K562 (cell line): ENCODE measurements around the gene BCR. TPM values are rescaled to one million over a fixed set of nuclear protein-coding genes. Genes with fewer than 3 reads are reported as not detected.
A peak's percentile ranks its signal among the peaks of the same experiment; 100 is the strongest.

Experiments used
- ARID2 ChIP-seq: fragments of 450-650 bp; IDR thresholded peaks from 2 replicates; pipeline ENCODE4 v1.6.1; 2017; ENCODE audit warnings: antibody characterized with exemption, mild to moderate bottlenecking
- BACH1 ChIP-seq: fragments of 200-800 bp; sonication (Bioruptor generic); IDR thresholded peaks from 2 replicates; pipeline ENCODE4 v1.6.1; 2016; ENCODE audit warnings: missing genetic modification characterization, missing compliant biosample characterization
- BRD9 ChIP-seq: fragments of 450-650 bp; IDR thresholded peaks from 2 replicates; pipeline ENCODE4 v1.6.1; 2018; ENCODE audit warnings: low read depth; ENCODE audit not compliant: partially characterized antibody
- EGR1 ChIP-seq: fragments of 450-650 bp; conservative IDR thresholded peaks from 2 replicates; pipeline ENCODE4 v1.6.1; 2017; ENCODE audit warnings: mild to moderate bottlenecking
- GTF2F1 ChIP-seq: IDR thresholded peaks from 2 replicates; pipeline ENCODE4 v1.6.1; 2011; ENCODE audit warnings: low read depth, low read length, improper control_type of control experiment
- JUND ChIP-seq, 2 experiments: IDR thresholded peaks; 2 replicates in 1 of 2; 3 replicates in 1 of 2; pipeline ENCODE4 v1.6.1; 2011; ENCODE audit warnings: borderline replicate concordance in 2 of 2, low read depth in 2 of 2, low read length in 2 of 2, improper control_type of control experiment in 1 of 2, missing biosample characterization in 1 of 2, missing genetic modification characterization in 1 of 2, missing genetic modification reagents in 1 of 2
- MCM3 ChIP-seq: fragments of 450-650 bp; IDR thresholded peaks from 2 replicates; pipeline ENCODE4 v1.6.1; 2016
- MLX ChIP-seq, 2 experiments: fragments of 450-650 bp in 1 of 2; sonication (generic) in 1 of 2; formaldehyde crosslinking; conservative IDR thresholded peaks; 2 replicates each; pipeline versions ENCODE4 v1.4.0 to v1.8.1; 2020 to 2022; ENCODE audit warnings: mild to moderate bottlenecking in 1 of 2, missing genetic modification reagents in 1 of 2
- MNT ChIP-seq, 2 experiments: fragments of 450-650 bp; conservative IDR thresholded peaks; 2 replicates each; pipeline ENCODE4 v1.6.1; 2017; ENCODE audit warnings: mild to moderate bottlenecking in 2 of 2, moderate library complexity in 2 of 2
- POLR2AphosphoS5 ChIP-seq: IDR thresholded peaks from 2 replicates; pipeline ENCODE4 v1.6.1; 2011; ENCODE audit warnings: mild to moderate bottlenecking, low read depth, low read length, moderate library complexity; ENCODE audit not compliant: control insufficient read depth, insufficient read depth
- SMARCE1 ChIP-seq: fragments of 450-650 bp; IDR thresholded peaks from 2 replicates; pipeline ENCODE4 v1.7.1; 2016; ENCODE audit warnings: mild to moderate bottlenecking
- ZNF224 ChIP-seq: sonication (generic); formaldehyde crosslinking; IDR thresholded peaks from 2 replicates; pipeline ENCODE4 v1.8.0; 2022; ENCODE audit warnings: mild to moderate bottlenecking, missing genetic modification reagents
- ZNF384 ChIP-seq: IDR thresholded peaks from 2 replicates; pipeline ENCODE4 v1.6.1; 2012; ENCODE audit warnings: low read depth, low read length, improper control_type of control experiment
- polyA plus RNA-seq, 8 experiments: library from polyadenylated mRNA; depleted of rRNA in 4 of 8; stranded (reverse) in 5 of 8; unstranded in 3 of 8; fragments of >200 nt; fragmentation: Nextera tagmentation in 2 of 8; fragmentation: Illumina TruSeq in 1 of 8; extraction: Ambion mirVana in 2 of 8; extraction: Trizol in 1 of 8; gene quantifications; 2 replicates each; pipeline versions ENCODE4 v1.2.1 to v1.2.3, GENCODE V29; 2011 to 2014; ENCODE audit warnings: inconsistent platforms in 1 of 8, missing spikeins in 1 of 8
- total RNA-seq, 7 experiments: library from RNA; depleted of rRNA in 6 of 7; stranded (reverse); fragments of >200 nt in 6 of 7; fragmentation: Illumina TruSeq in 2 of 7; extraction: Trizol in 2 of 7; gene quantifications; 2 replicates each; pipeline versions ENCODE4 v1.2.1 to v1.2.3, GENCODE V29; 2011 to 2021; ENCODE audit warnings: low replicate concordance in 1 of 7
- TF ChIP-seq, protein P1 (sequence below): sonication (generic); formaldehyde crosslinking; IDR thresholded peaks from 2 replicates; pipeline ENCODE4 v1.8.1; 2023; ENCODE audit warnings: mild to moderate bottlenecking, missing genetic modification reagents
- TF ChIP-seq, protein P2 (sequence below): fragments of 250-450 bp; sonication (Bioruptor Pico); IDR thresholded peaks from 2 replicates; pipeline ENCODE4 v1.4.0; 2020

The BCR gene
- total and polyA plus RNA-seq, 9 of the 15 experiments (the other 6 are each of a cell fraction or from before 2014, with no cell fraction given): 0.41 to 150 (median 45.6) TPM

DNA sequence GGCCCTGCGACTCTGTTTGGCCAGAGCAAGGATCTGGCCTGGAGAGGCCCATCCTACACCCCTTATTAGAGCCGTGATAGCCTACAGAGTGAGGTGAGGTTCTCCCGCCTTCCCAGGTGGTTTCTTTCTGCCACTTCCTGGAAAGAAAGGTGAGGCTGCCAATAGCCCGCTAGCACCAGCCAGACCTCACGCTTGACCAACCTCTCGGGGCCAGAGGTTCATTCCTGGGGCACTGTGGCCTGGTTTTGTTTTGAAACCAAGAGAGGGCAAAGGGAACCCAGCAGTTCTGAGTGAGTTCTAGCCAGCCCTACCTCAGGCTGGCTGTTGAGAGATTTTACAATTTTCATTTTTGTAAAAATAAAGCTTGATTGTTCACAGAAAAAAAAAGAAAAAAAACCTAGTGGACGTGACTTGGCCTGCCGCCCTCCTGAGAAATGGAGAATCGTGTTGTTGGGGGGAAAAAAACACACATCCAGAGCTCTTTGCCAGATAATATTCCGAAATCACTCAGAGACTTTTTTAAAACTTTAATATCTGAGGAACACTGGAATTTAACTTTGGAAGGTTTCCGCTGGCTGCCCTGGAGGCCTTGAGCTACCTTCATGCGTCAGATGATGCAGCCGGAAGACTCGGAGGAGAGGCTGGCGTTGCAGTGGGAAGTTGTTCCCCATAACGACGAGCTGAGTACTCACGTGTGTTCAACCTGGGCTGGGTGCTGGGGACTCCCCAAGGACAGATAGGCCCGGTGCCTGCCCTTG is 84.5 kb downstream of the BCR start (continued):
- TF ChIP-seq ZNF224 (CRISPR knock-in tag) (no peak), BRD9 (no peak), SMARCE1 (no peak), JUND (IDR thresholded peaks at IDR 0.05; ENCODE audit: borderline replicate concordance, low read depth, low read length) (0 out of 2 replicates have a peak, but pooled peaks have one; percentile 6), JUND (tag; IDR thresholded peaks at IDR 0.05; ENCODE audit: borderline replicate concordance, low read depth, low read length) (no peak), MNT (conservative IDR thresholded peaks at IDR 0.05) (no peak), GTF2F1 (peak; percentile 56; the same call in 1 of the 2 replicates), POLR2AphosphoS5 (0 out of 2 replicates have a peak, but pooled peaks have one; percentile 20), MLX (CRISPR knock-in tag; conservative IDR thresholded peaks at IDR 0.05) (peak in 1 of 2 experiments; percentile 74; a peak in 1 of 4 replicates), ARID2 (no peak), EGR1 (no peak), BACH1 (tag) (no peak), MCM3 (no peak), ZNF384 (peak; percentile 93)
- TF ChIP-seq, protein P1, sequence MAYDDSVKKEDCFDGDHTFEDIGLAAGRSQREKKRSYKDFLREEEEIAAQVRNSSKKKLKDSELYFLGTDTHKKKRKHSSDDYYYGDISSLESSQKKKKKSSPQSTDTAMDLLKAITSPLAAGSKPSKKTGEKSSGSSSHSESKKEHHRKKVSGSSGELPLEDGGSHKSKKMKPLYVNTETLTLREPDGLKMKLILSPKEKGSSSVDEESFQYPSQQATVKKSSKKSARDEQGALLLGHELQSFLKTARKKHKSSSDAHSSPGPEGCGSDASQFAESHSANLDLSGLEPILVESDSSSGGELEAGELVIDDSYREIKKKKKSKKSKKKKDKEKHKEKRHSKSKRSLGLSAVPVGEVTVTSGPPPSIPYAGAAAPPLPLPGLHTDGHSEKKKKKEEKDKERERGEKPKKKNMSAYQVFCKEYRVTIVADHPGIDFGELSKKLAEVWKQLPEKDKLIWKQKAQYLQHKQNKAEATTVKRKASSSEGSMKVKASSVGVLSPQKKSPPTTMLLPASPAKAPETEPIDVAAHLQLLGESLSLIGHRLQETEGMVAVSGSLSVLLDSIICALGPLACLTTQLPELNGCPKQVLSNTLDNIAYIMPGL (CRISPR knock-in tag): peak; percentile 58; the same call in 1 of the 2 replicates
- TF ChIP-seq, protein P2, sequence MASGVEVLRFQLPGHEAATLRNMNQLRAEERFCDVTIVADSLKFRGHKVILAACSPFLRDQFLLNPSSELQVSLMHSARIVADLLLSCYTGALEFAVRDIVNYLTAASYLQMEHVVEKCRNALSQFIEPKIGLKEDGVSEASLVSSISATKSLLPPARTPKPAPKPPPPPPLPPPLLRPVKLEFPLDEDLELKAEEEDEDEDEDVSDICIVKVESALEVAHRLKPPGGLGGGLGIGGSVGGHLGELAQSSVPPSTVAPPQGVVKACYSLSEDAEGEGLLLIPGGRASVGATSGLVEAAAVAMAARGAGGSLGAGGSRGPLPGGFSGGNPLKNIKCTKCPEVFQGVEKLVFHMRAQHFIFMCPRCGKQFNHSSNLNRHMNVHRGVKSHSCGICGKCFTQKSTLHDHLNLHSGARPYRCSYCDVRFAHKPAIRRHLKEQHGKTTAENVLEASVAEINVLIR (CRISPR knock-in tag): no peak
